ENCODE measurements around the gene PREB. TPM values are rescaled to one million over a fixed set of nuclear protein-coding genes. Genes with fewer than 3 reads are reported as not detected.

PREB gene
- total and polyA plus RNA-seq, 12 donors: 41.6 to 73.7 (median 48.8) TPM

DNA sequence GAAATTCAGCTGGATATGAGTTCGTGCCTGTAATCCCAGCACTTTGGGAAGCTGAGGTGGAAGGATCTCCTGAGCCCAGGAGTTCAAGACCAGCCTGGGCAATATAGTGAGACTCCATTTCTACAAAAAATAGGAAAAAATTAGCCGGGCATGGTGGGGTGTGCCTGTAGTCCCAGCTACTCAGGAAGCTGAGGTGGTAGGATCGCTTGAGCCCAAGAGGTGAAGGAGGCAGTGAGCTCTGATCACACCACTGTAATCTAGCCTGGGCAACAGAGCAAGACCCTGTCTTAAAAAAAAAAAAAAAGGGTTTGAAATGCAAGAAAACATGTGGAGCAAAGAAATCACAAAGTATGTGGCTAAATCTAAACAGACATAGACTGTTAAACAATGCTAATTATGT is 25.4 kb downstream of the PREB start:
- 89 to 93% methylated on average over 3 of the region's 3 CpGs for WGBS, 2 donors
- no peak overlapping the region for H3K27ac ChIP-seq
- no peaks in the 10 kb centered on the region for H3K4me1 ChIP-seq
- intact Hi-C loops (cut with DNase I): loop anchor here in 1 of 10 donors (5.0 to 10.0 kb wide), 2 partner anchors 43 to 186 kb away; no protein-coding TSS in a partner anchor
- TF ChIP-seq, protein P1, sequence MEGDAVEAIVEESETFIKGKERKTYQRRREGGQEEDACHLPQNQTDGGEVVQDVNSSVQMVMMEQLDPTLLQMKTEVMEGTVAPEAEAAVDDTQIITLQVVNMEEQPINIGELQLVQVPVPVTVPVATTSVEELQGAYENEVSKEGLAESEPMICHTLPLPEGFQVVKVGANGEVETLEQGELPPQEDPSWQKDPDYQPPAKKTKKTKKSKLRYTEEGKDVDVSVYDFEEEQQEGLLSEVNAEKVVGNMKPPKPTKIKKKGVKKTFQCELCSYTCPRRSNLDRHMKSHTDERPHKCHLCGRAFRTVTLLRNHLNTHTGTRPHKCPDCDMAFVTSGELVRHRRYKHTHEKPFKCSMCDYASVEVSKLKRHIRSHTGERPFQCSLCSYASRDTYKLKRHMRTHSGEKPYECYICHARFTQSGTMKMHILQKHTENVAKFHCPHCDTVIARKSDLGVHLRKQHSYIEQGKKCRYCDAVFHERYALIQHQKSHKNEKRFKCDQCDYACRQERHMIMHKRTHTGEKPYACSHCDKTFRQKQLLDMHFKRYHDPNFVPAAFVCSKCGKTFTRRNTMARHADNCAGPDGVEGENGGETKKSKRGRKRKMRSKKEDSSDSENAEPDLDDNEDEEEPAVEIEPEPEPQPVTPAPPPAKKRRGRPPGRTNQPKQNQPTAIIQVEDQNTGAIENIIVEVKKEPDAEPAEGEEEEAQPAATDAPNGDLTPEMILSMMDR (IDR thresholded peaks at IDR 0.05): no peak
- H3K9me3 ChIP-seq: no peaks in the 10 kb centered on the region
- H3K27me3 ChIP-seq: peaks cover 0 to 21% (median 7%) of the 10 kb centered on the region in 7 donors
- DNase-seq (no peak), ATAC-seq (no peak)
- no peak overlapping the region for H3K4me3 ChIP-seq
- H3K36me3 ChIP-seq: no peaks in the 10 kb centered on the region

DNA sequence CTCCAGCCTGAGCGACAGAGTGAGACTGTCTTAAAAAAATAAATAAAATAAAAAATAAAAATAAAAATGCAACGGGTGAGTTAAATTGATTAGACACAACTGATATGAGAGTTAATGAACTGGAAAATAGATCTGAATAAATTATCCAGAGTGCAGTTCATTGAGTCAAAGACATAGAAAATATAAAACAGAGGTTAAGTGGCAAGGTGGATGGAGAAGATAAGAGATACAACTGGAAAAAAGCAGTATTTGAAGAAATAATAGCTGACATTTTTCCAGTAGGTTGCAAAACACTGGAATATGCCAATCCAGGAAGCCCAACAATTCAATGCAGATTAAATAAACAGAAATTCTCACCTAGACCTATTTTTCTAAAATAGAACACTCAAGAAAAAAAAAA is 26.2 kb downstream of the PREB start:
- Histone ChIP-seq H3K4me3 (no peak overlapping the region), H3K27ac (no peak overlapping the region), H3K36me3 (no peaks in the 10 kb centered on the region), H3K27me3 (peaks cover 0 to 25% (median 7%) of the 10 kb centered on the region in 7 donors), H3K4me1 (no peaks in the 10 kb centered on the region), H3K9me3 (no peaks in the 10 kb centered on the region)
- TF ChIP-seq, protein P1 (IDR thresholded peaks at IDR 0.05): no peak
- DNase-seq (no peak), ATAC-seq (no peak)
- intact Hi-C loops (cut with DNase I): loop anchor here in 1 of 10 donors (5.0 to 10.0 kb wide), 2 partner anchors 44 to 187 kb away; no protein-coding TSS in a partner anchor
- WGBS, 2 donors: 79 to 80% methylated on average over 2 of the region's 2 CpGs

DNA sequence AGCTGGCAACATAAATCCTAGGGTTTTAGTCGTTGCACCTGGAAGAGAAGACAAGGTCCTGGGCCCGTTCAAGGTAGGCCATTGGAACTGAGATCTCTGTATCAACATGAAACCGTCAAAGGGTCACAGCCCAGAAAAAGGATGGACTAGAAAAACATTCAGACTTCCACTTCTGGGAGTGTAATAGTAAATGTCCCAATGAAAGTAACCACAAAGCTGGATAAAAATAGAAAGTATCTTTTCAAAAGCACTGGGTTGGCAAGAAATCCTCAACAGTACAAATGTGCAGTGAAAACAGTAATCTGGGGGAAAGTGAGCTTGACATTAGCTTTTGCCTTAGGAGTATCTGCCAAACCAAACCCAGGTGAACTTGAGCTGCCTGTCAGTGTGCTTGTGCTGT is 28.5 kb downstream of the PREB start:
- Histone ChIP-seq H3K27me3 (peaks cover 0 to 25% (median 7%) of the 10 kb centered on the region in 7 donors), H3K4me1 (no peaks in the 10 kb centered on the region), H3K9me3 (no peaks in the 10 kb centered on the region), H3K4me3 (no peak overlapping the region), H3K36me3 (no peaks in the 10 kb centered on the region), H3K27ac (no peak overlapping the region)
- DNase-seq (no peak), ATAC-seq (no peak)
- 73 to 76% methylated on average over 3 of the region's 3 CpGs for WGBS, 2 donors
- TF ChIP-seq, protein P1 (IDR thresholded peaks at IDR 0.05): no peak
- intact Hi-C loops (cut with DNase I): loop anchor here in 1 of 10 donors (5.0 to 10.0 kb wide), 2 partner anchors 46 to 189 kb away; no protein-coding TSS in a partner anchor

DNA sequence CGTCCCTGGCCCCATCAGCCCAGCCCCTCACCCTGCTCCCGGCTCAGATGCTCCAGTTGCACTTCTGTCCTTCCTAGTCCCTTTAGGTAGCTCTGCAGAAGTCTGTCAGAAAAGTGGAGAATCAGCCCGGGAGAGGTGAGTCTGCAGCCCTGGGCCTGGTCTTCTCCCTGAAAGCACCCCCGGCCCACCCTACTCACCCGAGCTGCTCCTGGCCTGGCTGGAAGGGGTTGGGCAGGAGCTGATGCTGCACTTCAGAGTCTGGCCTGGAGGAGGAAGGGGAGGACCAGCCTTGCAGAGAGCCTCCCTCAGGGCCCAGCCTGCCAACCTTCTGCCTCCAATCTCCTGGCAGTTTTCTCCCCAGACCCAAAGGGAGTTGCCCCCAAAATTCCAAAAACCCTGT is 32.1 kb downstream of the PREB start:
- peaks cover 0 to 20% (median 2%) of the 10 kb centered on the region in 7 donors for H3K27me3 ChIP-seq
- no peaks in the 10 kb centered on the region for H3K9me3 ChIP-seq
- H3K36me3 ChIP-seq: peaks cover 0 to 5% (median 0%) of the 10 kb centered on the region in 9 donors
- 71 to 79% methylated on average over 5 of the region's 5 CpGs for WGBS, 2 donors
- no peak overlapping the region for H3K27ac ChIP-seq
- no peaks in the 10 kb centered on the region for H3K4me1 ChIP-seq
- H3K4me3 ChIP-seq: no peak overlapping the region
- ATAC-seq (no peak), DNase-seq (no peak)
- intact Hi-C loops (cut with DNase I): loop anchor here in 1 of 10 donors (10.0 kb wide), 1 partner anchor 192 kb away; no protein-coding TSS in a partner anchor
- TF ChIP-seq, protein P1 (IDR thresholded peaks at IDR 0.05): no peak
